Neural cell (in vitro differentiated cells): ENCODE results near the gene MSH4.

Source experiments
- EP300 ChIP-seq: fragments of 450-650 bp; conservative IDR thresholded peaks from 2 replicates; pipeline ENCODE4 v1.6.1; 2014; ENCODE audit warnings: antibody characterized with exemption, mild to moderate bottlenecking, moderate library complexity; ENCODE audit not compliant: poor library complexity, severe bottlenecking
- EZH2 ChIP-seq: fragments of 200-600, 300-800 bp; shearing (Covaris generic), sonication (generic); IDR thresholded peaks from 2 replicates; pipeline ENCODE4 v1.6.1; 2014; ENCODE audit warnings: antibody characterized with exemption, low read length, borderline replicate concordance, mild to moderate bottlenecking; ENCODE audit not compliant: insufficient read depth, poor library complexity, severe bottlenecking
- MXI1 ChIP-seq: fragments of 450-650 bp; conservative IDR thresholded peaks from 2 replicates; pipeline ENCODE4 v1.6.1; 2014; ENCODE audit warnings: antibody characterized with exemption, mild to moderate bottlenecking; ENCODE audit not compliant: poor library complexity, severe bottlenecking
- POLR2AphosphoS5 ChIP-seq: IDR thresholded peaks from 2 replicates; pipeline ENCODE4 v1.6.1; 2012
- REST ChIP-seq: IDR thresholded peaks from 2 replicates; pipeline ENCODE4 v1.6.1; 2012; ENCODE audit warnings: borderline replicate concordance
- SMC3 ChIP-seq: fragments of 450-650 bp; conservative IDR thresholded peaks from 2 replicates; pipeline ENCODE4 v1.6.1; 2014; ENCODE audit warnings: antibody characterized with exemption, mild to moderate bottlenecking, moderate library complexity; ENCODE audit not compliant: poor library complexity
- TAF1 ChIP-seq: IDR thresholded peaks from 2 replicates; pipeline ENCODE4 v1.6.1; 2012; ENCODE audit warnings: low read depth
- TF ChIP-seq, protein P1 (sequence below): fragments of 450-650 bp; IDR thresholded peaks from 2 replicates; pipeline ENCODE4 v1.5.1; 2014; ENCODE audit warnings: antibody characterized with exemption, mild to moderate bottlenecking, moderate library complexity; ENCODE audit not compliant: poor library complexity, severe bottlenecking

DNA sequence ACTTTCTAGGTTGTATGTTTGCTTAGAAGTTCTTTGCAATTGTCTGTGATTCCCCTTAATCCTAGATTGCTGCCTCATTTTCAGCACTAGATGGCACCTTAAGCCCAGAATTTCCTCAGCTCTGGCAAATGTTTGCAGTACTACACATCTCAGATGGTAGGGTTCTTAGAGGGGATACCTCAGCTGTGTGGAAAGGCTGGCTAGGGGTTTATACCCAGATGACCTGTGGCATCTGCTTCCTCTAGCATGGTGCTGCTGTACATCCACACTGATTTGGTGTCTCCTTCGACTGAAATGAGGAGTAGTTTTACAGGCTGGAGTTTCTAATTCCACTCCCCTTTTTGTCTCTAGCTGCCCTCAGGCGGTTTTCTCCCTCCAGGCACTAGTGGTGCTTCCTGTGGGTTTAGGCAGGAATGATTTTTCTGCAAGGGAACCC is 112.1 kb downstream of the MSH4 start:
- TF ChIP-seq, protein P1, sequence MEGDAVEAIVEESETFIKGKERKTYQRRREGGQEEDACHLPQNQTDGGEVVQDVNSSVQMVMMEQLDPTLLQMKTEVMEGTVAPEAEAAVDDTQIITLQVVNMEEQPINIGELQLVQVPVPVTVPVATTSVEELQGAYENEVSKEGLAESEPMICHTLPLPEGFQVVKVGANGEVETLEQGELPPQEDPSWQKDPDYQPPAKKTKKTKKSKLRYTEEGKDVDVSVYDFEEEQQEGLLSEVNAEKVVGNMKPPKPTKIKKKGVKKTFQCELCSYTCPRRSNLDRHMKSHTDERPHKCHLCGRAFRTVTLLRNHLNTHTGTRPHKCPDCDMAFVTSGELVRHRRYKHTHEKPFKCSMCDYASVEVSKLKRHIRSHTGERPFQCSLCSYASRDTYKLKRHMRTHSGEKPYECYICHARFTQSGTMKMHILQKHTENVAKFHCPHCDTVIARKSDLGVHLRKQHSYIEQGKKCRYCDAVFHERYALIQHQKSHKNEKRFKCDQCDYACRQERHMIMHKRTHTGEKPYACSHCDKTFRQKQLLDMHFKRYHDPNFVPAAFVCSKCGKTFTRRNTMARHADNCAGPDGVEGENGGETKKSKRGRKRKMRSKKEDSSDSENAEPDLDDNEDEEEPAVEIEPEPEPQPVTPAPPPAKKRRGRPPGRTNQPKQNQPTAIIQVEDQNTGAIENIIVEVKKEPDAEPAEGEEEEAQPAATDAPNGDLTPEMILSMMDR, result peak; percentile 77
- no peak for TF ChIP-seq POLR2AphosphoS5
- no peak for TF ChIP-seq REST
- TF ChIP-seq MXI1, result no peak
- no peak for TF ChIP-seq EP300
- no peak for TF ChIP-seq EZH2
- peak; percentile 79 for TF ChIP-seq SMC3
- TF ChIP-seq TAF1, result no peak
